ENCODE measurements around the gene LRIT3.

The LRIT3 gene

GRCh38 chr4:109847896-109848442 is at the start of gene LRIT3:
Gene LRIT3, plus strand, starts transcription at chr4:109848107. Its CDS starts 95 bp downstream, at chr4:109848202.
- DNase-seq: no peak

- DNase-seq: no peak
These were observed 49.0 kb upstream of the LRIT3 start for GRCh38 chr4:109798866-109799265.

GRCh38 chr4:109801099-109801789 is 46.7 kb upstream of the LRIT3 start:
- no peak for DNase-seq

- DNase-seq: no peak
These were observed 46.0 kb upstream of the LRIT3 start, which contains the start of gene CFI for GRCh38 chr4:109801895-109802319. Gene CFI, minus strand, starts transcription at chr4:109801999. Its CDS starts 28 bp downstream, at chr4:109801971.

GRCh38 chr4:109803924-109804571 is 43.9 kb upstream of the LRIT3 start:
- DNase-seq: peak; percentile 48

- no peak for DNase-seq
These were observed 38.3 kb upstream of the LRIT3 start for GRCh38 chr4:109809655-109810054.

- DNase-seq: no peak
These were observed 37.1 kb upstream of the LRIT3 start for GRCh38 chr4:109810552-109811387.

GRCh38 chr4:109811707-109812106 is 36.2 kb upstream of the LRIT3 start:
- DNase-seq: no peak

GRCh38 chr4:109815151-109816081 is 32.5 kb upstream of the LRIT3 start, which contains the start of gene GAR1:
Gene GAR1, plus strand, starts transcription at chr4:109815762. Its CDS starts 403 bp downstream, at chr4:109816165.
- peak; percentile 90 for DNase-seq

GRCh38 chr4:109816082-109816442 is 31.8 kb upstream of the LRIT3 start:
- DNase-seq: peak; percentile 59

GRCh38 chr4:109816894-109817293 is 31.0 kb upstream of the LRIT3 start:
- DNase-seq: no peak

- DNase-seq: no peak
These were observed 29.6 kb upstream of the LRIT3 start for GRCh38 chr4:109818268-109818667.

GRCh38 chr4:109820563-109820962 is 27.3 kb upstream of the LRIT3 start:
- DNase-seq: no peak

- no peak for DNase-seq
These were observed 26.7 kb upstream of the LRIT3 start for GRCh38 chr4:109821185-109821584.

GRCh38 chr4:109826719-109827118 is 21.2 kb upstream of the LRIT3 start:
- peak; percentile 37 for DNase-seq

GRCh38 chr4:109827672-109828071 is 20.2 kb upstream of the LRIT3 start, which contains the start of gene RRH:
Gene RRH, plus strand, starts transcription at chr4:109827972. Its CDS starts 56 bp downstream, at chr4:109828028.
- no peak for DNase-seq

GRCh38 chr4:109833756-109834155 is 14.2 kb upstream of the LRIT3 start:
- DNase-seq: no peak

GRCh38 chr4:109836985-109837384 is 10.9 kb upstream of the LRIT3 start:
- DNase-seq: no peak

- no peak for DNase-seq
These were observed 1.4 kb upstream of the LRIT3 start for GRCh38 chr4:109846395-109847098.

GRCh38 chr4:109848501-109848900 is 594 bp downstream of the LRIT3 start:
- DNase-seq: no peak

- DNase-seq: no peak
These were observed 2.7 kb downstream of the LRIT3 start for GRCh38 chr4:109850601-109851000.

Data from CD4-positive, alpha-beta T cell treated with Interleukin-21 for 1 hour (primary cell).